Iris pigment epithelial cell (primary cell): Measurements from ENCODE around the gene SCCPDH.
"Not testable (repeated sequence)": the region's sequence is repeated elsewhere in the genome, so short reads cannot be mapped to it uniquely, and the experiment has no call there.

ENCODE experiments used
- DNase-seq: peaks from one replicate; pipeline ENCODE4 v3.0.0-alpha.2; 2011; ENCODE audit warnings: low read depth

Gene SCCPDH

GRCh38 chr1:246800756-246801155, 76.5 kb downstream of the SCCPDH start:
- DNase-seq, result no peak

DNA sequence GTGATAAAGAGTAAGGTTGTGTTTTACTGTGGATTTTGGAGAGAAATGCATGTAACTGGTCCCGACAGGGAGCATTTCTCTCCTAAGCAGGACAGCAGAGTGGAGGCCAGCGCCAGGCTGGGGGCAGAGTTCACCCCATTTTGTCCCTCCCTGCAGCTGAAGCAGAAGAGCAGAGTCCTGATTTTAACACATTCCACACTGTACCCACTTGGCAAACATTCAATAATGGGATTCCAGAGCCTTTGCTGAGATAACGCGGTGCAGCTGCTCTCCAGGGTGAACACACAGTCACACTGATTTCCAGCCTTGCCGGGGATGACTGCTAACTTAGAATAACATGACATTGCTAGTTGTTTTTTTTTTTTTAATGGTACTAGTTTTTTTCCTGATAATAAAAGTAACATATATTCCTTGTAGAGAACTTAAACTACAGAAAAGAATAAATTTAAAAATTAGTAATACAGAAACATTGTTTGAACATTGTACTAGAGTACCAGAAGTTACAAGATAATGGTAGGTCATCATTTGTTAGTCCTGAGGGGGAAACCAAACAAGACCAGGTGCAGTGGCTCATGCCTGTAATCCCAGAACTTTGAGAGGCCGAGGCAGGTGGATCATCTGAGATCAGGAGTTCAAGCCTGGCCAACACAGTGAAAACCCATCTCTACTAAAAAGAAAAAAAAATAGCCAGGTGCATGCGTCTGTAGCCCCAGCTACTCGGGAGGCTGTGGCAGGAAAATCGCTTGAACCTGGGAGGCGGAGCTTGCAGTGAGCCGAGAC, 77.2 kb downstream of the SCCPDH start:
- no peak for DNase-seq

GRCh38 chr1:246803373-246803772, 79.2 kb downstream of the SCCPDH start:
- no peak for DNase-seq

DNA sequence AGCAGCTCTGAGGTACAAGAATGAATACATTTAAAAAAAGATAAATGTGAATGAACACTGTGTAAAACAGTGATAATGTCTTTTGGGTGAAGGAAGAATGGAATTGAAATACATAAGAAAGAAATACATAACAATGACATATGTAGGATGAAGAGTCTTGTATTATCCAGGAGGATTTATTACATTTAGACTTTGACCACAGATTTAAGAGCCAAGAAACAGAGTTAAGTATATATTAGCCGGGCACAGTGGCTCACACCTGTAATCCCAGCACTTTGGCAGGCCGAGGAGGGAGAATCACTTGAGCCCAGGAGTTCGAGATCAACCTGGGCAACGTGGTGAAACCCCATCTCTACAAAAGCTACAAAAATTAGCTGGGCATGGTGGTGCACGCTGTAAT, 79.7 kb downstream of the SCCPDH start:
- no peak for DNase-seq

- no peak for DNase-seq
Observed at GRCh38 chr1:246805135-246805716, 81.0 kb downstream of the SCCPDH start.

- no peak for DNase-seq
Observed at GRCh38 chr1:246809473-246809872, 85.3 kb downstream of the SCCPDH start.

- no peak for DNase-seq
Observed at GRCh38 chr1:246811985-246812384, 87.8 kb downstream of the SCCPDH start.

GRCh38 chr1:246813325-246813724, 89.1 kb downstream of the SCCPDH start:
- DNase-seq, result not testable (repeated sequence)

DNA sequence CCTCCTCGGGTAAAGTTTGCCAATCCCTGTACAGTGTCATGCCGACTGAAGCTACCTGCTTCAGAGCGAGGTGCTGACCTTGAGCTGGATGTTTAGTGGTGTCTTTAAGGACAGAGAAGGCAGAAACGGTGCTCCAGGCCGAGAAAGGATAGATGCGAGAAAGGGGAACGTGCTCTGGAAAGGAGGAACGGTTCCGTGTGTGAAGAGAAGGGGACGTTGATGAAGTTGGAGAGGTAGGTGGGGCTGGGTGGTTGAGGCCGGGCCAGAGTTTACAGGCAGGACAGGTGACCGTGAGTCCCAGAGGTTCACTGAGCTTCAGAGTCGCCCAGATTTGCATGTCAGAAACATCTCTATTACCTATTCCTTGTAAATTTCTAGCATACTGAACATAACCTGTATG, 90.7 kb downstream of the SCCPDH start:
- no peak for DNase-seq

DNA sequence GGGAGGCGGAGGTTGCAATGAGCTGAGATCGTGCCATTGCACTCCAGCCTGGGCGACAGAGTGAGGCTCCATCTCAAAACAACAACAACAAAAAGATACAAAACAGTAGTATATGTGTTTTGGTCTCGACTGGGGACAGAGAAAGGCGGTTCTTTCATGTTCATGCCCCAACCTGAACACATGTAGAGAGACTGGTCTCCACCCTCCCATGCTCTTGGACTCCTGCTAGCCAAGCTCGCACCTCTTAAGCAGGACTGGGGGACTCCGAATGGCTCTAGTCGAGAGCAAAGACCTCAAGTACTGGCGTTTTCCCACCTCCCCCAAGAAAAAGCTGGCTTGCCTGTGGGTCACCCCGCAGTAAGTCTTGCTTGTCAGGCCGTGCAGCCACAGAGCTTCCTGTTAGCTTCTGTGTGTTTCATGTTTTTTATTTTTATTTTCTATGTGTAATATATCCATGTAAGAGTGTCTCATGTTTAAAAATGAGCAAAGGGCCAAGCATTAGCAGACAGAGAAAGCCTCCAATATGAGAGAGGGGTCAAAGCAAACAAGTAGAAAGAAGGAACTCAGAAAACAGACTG, 91.6 kb downstream of the SCCPDH start:
- no peak for DNase-seq
